Activated T-cell treated with anti-CD3 and anti-CD28 coated beads, Interleukin-2, amount 50 U/mL, for 24 hours (primary cell): ENCODE data around the gene SMAD5.

Experiments used
- DNase-seq: peaks from one replicate; pipeline ENCODE4 v3.0.0-alpha.2; 2020
- H3K27ac Mint-ChIP-seq: 2 replicates; pipeline ENCODE4 v1.8.0; 2020; ENCODE audit warnings: mild to moderate bottlenecking, mixed read lengths
- H3K27me3 Mint-ChIP-seq: 2 replicates; pipeline ENCODE4 v1.8.0; 2020; ENCODE audit warnings: mixed read lengths
- H3K36me3 Mint-ChIP-seq: 2 replicates; pipeline ENCODE4 v1.8.0; 2020; ENCODE audit warnings: low read depth, mixed read lengths
- H3K4me1 Mint-ChIP-seq: 2 replicates; pipeline ENCODE4 v1.8.0; 2020; ENCODE audit warnings: low read depth, mixed read lengths
- H3K4me3 Mint-ChIP-seq: 2 replicates; pipeline ENCODE4 v1.8.0; 2020; ENCODE audit warnings: mild to moderate bottlenecking, moderate library complexity, mixed read lengths
- H3K9me3 Mint-ChIP-seq: 2 replicates; pipeline ENCODE4 v1.8.0; 2020; ENCODE audit warnings: mixed read lengths

Gene SMAD5

DNA sequence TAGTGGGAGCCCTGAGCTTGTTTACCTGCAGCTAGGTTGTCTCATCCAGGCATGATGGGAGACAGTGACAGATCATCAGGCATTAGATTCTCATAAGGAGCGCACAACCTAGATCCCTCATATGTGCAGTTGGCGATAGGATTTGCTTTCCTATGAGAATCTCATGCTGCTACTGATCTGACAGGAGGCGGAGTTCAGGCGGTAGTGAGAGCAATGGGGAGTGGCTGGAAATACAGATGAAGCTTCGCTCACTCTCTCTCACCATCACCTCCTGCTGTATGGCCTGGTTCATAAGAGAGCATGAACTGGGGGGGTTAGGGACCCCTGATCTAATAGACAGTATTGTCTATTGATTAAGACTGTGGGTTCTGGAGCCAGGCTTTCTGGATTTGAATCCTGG, 24.9 kb downstream of the SMAD5 start:
- no peak for DNase-seq
- Mint-ChIP-seq H3K27ac (no peak overlapping the region), H3K9me3 (no peaks in the 10 kb centered on the region), H3K4me1 (peaks cover 7% of the 10 kb centered on the region), H3K36me3 (peaks cover 56% of the 10 kb centered on the region), H3K4me3 (no peak overlapping the region), H3K27me3 (no peaks in the 10 kb centered on the region)

DNA sequence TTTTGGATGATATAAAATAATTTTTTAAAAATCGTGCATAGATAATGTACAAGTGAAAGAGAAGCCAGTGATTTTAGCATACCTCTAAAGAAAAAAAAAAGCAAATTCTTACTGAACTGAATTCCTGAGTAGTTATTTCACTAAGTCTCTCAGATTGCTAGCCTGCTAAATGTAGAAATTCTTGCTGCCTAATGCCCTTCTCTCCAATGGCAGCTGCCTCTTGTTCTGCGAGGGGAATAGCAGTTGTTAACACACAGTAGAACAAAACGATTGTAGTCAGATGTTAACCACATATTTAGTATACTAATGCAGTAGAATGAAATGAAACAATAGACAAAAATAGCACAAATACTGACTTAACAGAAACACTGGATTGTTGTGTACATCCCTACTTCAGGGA, 26.8 kb downstream of the SMAD5 start:
- peaks cover 51% of the 10 kb centered on the region for H3K36me3 Mint-ChIP-seq
- H3K9me3 Mint-ChIP-seq, result no peaks in the 10 kb centered on the region
- no peak overlapping the region for H3K27ac Mint-ChIP-seq
- DNase-seq, result no peak
- H3K27me3 Mint-ChIP-seq, result no peaks in the 10 kb centered on the region
- no peak overlapping the region for H3K4me3 Mint-ChIP-seq
- peaks cover 7% of the 10 kb centered on the region for H3K4me1 Mint-ChIP-seq

DNA sequence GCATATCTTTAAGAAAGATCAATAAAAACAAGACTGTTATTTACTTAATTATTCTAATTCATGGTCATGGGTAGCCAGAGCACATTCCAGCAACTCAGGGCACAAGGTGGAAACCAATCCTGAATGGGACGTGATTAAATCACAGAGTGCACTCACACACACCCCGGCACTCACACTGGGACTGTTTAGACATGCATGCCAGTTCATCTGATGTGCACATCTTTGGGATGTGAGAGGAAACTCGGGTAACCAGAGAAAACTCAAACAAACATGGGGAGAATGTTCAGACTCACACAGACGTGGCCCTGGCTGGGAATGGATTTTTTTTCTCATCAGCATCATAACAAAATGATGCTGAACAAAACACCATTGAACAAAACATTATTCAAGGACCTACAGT, 29.4 kb downstream of the SMAD5 start:
- DNase-seq, result no peak
- H3K9me3 Mint-ChIP-seq, result no peaks in the 10 kb centered on the region
- peaks cover 5% of the 10 kb centered on the region for H3K4me1 Mint-ChIP-seq
- H3K36me3 Mint-ChIP-seq, result peaks cover 42% of the 10 kb centered on the region
- H3K4me3 Mint-ChIP-seq, result no peak overlapping the region
- H3K27ac Mint-ChIP-seq, result no peak overlapping the region
- H3K27me3 Mint-ChIP-seq, result peaks cover 2% of the 10 kb centered on the region

DNA sequence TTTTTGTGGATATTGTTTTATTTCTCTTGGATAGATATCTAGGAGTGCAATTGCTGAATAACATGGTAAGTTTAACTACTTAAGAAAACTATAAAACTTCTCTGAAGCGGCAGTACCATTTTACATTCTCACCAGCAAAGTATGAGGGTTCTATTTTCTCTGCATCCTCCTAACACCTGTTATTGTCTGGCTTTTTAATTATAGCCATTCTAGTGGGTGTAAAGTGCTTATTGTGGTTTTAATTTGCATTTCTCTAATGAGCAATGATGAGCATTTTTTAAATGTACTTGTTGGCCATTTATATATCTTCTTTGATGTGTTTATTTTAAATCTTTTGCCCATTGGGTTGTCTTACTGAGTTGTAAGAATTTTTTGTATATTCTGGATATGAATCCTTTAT, 31.6 kb downstream of the SMAD5 start:
- Mint-ChIP-seq H3K27ac (no peak overlapping the region), H3K36me3 (peaks cover 50% of the 10 kb centered on the region), H3K27me3 (peaks cover 2% of the 10 kb centered on the region), H3K4me3 (no peak overlapping the region), H3K9me3 (no peaks in the 10 kb centered on the region), H3K4me1 (peaks cover 4% of the 10 kb centered on the region)
- no peak for DNase-seq

DNA sequence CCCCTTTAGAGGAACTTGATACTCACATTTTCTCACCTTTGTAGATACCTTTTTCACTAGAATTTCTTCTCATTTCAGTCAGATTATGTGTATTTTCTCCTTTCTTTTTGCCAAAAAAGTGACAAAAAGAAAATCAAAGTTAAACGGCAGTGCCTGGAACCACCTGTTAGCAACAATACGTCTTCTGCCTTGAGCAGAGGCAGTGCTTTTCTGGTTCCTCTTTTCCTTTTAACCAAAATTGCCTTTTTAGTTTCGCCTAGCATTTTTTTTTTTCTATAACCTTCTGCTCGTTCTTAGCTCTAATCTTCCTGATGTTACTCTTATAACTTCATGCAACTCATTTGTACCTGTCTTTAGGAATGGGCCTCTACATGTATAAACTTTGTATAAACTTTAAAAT, 34.3 kb downstream of the SMAD5 start:
- no peak overlapping the region for H3K4me3 Mint-ChIP-seq
- H3K27me3 Mint-ChIP-seq, result peaks cover 2% of the 10 kb centered on the region
- peaks cover 47% of the 10 kb centered on the region for H3K36me3 Mint-ChIP-seq
- H3K4me1 Mint-ChIP-seq, result no peaks in the 10 kb centered on the region
- H3K9me3 Mint-ChIP-seq, result no peaks in the 10 kb centered on the region
- H3K27ac Mint-ChIP-seq, result no peak overlapping the region
- no peak for DNase-seq

DNA sequence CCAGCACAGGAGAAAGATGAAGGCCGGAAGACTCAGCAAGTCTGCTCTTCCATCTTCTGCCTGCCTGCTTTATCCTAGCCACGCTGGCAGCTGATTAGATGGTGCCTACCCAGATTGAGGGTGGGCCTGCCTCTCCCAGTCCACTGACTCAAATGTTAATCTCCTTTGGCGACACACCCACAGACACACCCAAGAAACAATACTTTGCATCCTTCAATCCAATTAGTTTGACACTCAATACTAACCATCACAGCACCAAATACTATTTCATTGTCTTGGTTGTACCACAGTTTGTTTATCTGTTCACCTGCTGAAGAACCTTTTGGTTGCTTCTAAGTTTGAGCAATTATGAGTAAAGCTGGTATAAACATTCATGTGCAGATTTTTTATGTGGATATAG, 36.6 kb downstream of the SMAD5 start:
- no peak for DNase-seq
- Mint-ChIP-seq H3K9me3 (no peaks in the 10 kb centered on the region), H3K4me3 (no peak overlapping the region), H3K4me1 (no peaks in the 10 kb centered on the region), H3K27ac (no peak overlapping the region), H3K36me3 (peaks cover 58% of the 10 kb centered on the region), H3K27me3 (peaks cover 2% of the 10 kb centered on the region)

DNA sequence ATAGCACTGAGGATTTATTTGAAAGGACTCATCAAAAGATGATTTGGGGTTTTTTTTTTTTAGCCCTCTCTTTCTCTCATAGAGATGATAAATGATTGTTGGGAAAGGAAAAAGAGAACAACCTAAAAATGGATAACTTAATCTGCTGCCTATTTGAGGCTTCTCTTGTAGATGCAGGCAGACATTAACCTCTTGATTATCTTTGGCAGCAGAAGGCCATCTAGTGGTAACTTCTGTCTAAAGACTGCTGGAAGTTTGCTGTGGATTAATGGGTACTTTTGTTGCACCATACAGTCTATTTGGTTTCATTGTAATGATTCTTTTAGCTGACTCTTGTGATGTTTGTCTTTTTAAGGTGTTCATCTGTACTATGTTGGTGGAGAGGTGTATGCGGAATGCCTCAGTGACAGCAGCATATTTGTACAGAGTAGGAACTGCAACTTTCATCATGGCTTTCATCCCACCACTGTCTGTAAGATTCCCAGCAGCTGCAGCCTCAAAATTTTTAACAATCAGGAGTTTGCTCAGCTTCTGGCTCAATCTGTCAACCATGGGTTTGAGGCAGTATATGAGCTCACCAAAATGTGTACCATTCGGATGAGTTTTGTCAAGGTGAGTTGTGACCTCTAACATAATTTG, 41.5 kb downstream of the SMAD5 start:
- Mint-ChIP-seq H3K27ac (no peak overlapping the region), H3K4me3 (no peak overlapping the region), H3K27me3 (no peaks in the 10 kb centered on the region), H3K36me3 (peaks cover 51% of the 10 kb centered on the region), H3K9me3 (no peaks in the 10 kb centered on the region), H3K4me1 (no peaks in the 10 kb centered on the region)
- no peak for DNase-seq

DNA sequence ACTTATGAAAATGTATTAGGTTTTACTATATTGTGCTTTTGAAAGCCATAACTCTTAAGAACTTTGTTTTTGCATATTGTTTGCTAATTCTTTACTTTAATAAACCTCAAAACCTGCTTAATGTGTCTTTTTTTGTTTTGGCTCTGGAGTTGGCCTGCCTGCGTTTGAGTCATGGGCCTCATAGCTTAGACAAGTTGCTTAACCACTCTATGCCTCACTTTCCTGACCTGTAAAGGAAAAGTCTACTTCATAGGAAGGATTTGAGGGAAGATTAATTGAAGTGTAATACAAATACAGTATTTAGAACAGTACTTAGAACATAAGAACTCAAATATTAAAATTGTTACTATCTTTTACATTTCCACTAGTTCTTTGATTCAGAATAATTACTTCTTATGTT, 50.0 kb downstream of the SMAD5 start:
- Mint-ChIP-seq H3K9me3 (no peaks in the 10 kb centered on the region), H3K4me3 (no peak overlapping the region), H3K4me1 (no peaks in the 10 kb centered on the region), H3K27ac (no peak overlapping the region), H3K27me3 (no peaks in the 10 kb centered on the region), H3K36me3 (peaks cover 15% of the 10 kb centered on the region)
- DNase-seq, result no peak

DNA sequence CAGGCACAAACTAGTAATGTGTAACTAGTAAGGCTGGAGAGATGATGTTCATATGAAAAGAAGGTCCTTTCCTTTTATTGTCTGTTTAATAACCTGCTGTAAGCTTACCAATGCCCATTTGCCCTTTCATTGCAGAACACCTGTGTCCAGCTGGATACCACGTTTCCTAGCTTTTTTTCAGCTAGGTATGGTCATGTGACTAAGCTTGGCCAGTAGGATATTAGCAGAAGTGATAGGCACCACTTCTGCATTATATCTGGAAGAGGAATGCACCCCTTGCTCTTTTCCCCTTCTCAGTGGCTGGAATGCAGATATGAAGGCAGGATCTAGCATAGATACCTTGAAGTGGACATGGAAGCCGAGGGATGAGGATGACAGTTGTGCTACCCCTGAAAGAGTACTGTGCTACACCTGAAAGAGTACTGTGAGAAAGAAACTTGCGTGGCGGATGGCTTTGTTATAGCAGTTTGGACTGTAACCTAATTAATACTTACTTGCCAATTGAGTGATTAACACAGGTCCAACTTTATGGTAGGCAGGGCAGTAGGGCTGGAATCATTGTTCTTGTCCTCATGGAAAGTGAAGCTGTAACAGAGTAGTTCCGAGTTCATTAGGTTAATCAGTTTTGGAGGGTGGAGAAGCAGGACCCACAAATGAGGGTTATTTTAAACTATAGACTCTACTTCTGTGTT, 53.5 kb downstream of the SMAD5 start:
- Mint-ChIP-seq H3K4me3 (no peak overlapping the region), H3K27ac (no peak overlapping the region), H3K4me1 (no peaks in the 10 kb centered on the region), H3K36me3 (peaks cover 2% of the 10 kb centered on the region), H3K27me3 (peaks cover 16% of the 10 kb centered on the region), H3K9me3 (no peaks in the 10 kb centered on the region)
- DNase-seq, result no peak

DNA sequence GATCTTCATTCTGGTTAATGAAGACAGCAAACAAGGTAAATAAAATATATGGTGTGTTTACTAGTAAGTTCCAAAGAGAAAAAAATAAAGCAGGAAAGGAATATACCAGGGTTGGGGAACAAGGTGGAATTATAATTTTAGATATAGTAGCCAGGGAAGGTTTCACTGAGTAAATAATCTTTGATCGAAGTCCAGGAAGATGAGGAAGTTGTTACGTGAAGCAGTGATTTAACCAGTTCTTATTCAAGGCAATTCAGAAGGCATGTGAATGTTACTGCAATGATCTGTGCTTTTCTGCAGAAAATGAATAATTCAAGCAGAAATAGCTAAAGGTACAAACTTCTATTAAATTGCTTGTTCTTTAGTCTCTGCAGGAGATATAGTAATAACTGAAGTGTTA, 54.2 kb downstream of the SMAD5 start:
- no peaks in the 10 kb centered on the region for H3K4me1 Mint-ChIP-seq
- H3K36me3 Mint-ChIP-seq, result no peaks in the 10 kb centered on the region
- peaks cover 23% of the 10 kb centered on the region for H3K27me3 Mint-ChIP-seq
- no peaks in the 10 kb centered on the region for H3K9me3 Mint-ChIP-seq
- H3K27ac Mint-ChIP-seq, result no peak overlapping the region
- H3K4me3 Mint-ChIP-seq, result no peak overlapping the region
- no peak for DNase-seq

DNA sequence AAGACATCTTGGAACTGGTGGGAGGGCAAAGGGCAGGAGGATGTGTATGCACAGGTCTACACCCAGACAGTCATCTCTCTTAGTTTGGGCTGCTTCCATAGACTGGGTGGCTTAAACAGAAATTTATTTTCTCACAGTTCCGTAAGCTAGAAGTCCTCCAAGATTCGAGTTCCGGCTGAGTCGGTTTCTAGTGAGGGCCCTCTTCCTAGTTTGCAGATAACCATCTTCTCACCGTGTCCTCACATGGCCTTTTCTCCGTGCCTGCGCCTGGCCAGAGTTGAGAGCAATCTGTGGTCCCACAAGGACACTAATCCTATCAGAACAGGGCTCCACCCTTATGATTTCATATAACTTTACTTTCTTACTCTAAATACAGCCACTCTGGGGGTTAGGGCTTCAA, 56.2 kb downstream of the SMAD5 start:
- DNase-seq, result no peak
- Mint-ChIP-seq H3K4me3 (no peak overlapping the region), H3K36me3 (no peaks in the 10 kb centered on the region), H3K27ac (no peak overlapping the region), H3K4me1 (no peaks in the 10 kb centered on the region), H3K27me3 (peaks cover 39% of the 10 kb centered on the region), H3K9me3 (no peaks in the 10 kb centered on the region)

DNA sequence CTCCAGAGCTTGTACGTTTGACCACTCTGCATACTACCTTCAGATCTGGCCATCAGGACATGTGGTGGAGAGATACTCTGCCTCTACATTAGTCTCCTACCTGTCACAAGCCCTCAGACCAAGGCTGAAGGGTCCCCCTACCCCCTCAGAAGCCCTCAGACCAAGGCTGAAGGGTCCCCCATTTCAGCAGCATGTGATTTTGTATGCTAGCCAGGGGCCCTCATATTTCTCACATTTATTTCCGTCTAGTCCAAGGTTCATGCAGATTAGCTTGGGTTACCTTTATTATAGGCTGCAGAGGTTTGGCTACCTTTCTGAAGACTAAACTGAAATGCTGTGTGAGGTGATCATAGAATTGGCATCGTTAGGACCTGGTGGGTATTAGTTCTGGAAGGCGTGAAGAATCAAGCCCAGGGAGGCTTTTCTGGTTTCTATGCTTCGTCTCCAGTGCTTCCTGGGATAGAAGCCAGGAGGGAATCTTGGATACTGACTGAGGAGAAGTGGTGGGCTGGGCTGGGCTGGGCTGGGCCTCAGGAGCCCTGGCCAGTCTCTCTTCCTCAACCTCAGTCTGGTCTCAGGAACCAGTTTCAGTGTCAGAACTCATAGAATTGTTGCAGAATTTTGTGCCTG, 57.6 kb downstream of the SMAD5 start:
- DNase-seq, result no peak
- H3K4me3 Mint-ChIP-seq, result no peak overlapping the region
- H3K27me3 Mint-ChIP-seq, result peaks cover 52% of the 10 kb centered on the region
- H3K4me1 Mint-ChIP-seq, result no peaks in the 10 kb centered on the region
- no peaks in the 10 kb centered on the region for H3K9me3 Mint-ChIP-seq
- no peaks in the 10 kb centered on the region for H3K36me3 Mint-ChIP-seq
- H3K27ac Mint-ChIP-seq, result no peak overlapping the region

DNA sequence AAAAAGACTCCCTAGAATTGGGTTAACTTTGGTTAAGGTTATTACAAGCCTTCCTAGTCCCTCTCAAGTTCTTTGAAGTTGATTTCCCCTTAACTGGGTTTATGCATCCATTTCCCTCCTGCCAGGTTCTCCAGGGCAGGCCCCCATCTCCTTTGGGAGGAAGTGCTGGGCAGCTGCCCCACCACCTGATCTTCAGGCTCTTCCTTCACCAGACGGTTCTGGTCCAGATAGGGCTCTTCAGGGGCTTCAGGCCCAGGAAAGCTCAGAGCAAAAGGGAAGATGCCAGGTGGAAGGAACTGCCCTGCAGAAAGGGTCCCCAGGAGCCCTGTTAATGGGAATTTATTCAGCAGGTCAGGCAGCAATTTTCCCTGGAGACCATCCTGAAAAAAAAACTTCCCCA, 58.3 kb downstream of the SMAD5 start:
- no peak overlapping the region for H3K4me3 Mint-ChIP-seq
- H3K27me3 Mint-ChIP-seq, result peaks cover 57% of the 10 kb centered on the region
- H3K9me3 Mint-ChIP-seq, result no peaks in the 10 kb centered on the region
- no peaks in the 10 kb centered on the region for H3K4me1 Mint-ChIP-seq
- no peaks in the 10 kb centered on the region for H3K36me3 Mint-ChIP-seq
- H3K27ac Mint-ChIP-seq, result no peak overlapping the region
- no peak for DNase-seq

DNA sequence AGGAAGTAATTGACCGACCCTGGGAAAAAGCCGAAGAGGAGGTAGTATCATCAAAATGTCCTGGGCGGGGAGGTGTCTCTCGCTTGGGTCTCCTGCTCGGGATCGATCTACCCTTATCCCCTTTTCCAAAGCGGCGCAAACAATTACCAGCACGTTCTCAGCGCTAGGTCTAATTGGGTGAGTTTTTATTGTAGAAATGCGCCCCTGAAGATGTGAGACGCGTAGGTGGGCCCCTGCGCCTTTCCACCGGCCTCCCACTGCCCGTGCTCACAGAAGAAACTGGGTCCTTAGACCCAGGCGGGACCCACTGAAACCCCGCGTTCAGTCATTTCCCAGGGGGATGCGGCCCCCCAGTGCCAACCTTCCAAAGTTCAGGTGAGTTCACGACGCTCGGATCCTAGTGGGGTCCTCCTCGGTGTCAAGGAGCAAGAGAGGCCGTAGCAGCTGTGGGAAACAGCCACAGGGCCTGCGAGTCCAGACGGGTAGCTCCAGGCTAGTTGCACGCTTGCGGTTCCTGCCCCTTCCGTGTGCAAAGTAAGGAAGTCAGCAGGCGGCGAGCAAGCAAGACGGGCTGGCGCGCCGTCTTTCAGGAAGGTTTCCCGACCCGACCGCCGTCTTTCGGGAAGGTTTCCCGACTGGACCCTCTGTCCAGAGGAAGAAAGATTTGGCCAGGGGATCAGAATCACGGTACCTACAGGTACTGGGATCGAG, 58.8 kb downstream of the SMAD5 start:
- DNase-seq, result no peak
- no peaks in the 10 kb centered on the region for H3K9me3 Mint-ChIP-seq
- no peaks in the 10 kb centered on the region for H3K36me3 Mint-ChIP-seq
- H3K27me3 Mint-ChIP-seq, result peaks cover 63% of the 10 kb centered on the region
- H3K4me1 Mint-ChIP-seq, result no peaks in the 10 kb centered on the region
- H3K27ac Mint-ChIP-seq, result no peak overlapping the region
- H3K4me3 Mint-ChIP-seq, result no peak overlapping the region

DNA sequence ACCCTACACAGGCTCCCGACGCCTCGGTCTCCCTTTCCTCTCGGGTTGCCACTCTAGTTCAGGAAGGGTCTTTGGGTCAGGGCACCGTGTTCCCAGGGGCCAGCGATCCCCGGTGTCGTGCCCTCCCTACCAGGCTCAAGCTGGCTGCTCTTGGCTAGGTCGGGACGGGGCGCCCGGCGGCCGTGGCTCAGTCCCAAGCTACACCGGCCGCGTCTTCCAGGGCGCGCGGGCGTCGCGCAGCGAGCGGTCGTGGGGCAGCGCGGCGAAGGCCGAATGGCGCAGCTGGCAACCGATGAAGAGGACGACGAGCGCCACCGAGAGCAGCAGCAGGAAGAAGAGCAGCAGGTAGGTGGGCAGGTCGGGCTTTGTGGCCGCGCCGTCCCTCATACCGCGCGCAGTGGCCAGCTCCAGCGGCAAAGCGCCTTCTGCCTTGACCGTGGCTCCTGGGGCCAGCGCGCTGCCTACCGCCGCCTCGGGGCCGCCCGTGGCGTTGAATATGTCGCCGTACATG, 59.4 kb downstream of the SMAD5 start:
- DNase-seq, result no peak
- Mint-ChIP-seq H3K27me3 (peaks cover 67% of the 10 kb centered on the region), H3K4me1 (no peaks in the 10 kb centered on the region), H3K4me3 (no peak overlapping the region), H3K36me3 (no peaks in the 10 kb centered on the region), H3K9me3 (no peaks in the 10 kb centered on the region), H3K27ac (no peak overlapping the region)
